HG03442 (cell line): ENCODE measurements around the gene NENF.
"Not testable (repeated sequence)": the region's sequence is repeated elsewhere in the genome, so short reads cannot be mapped to it uniquely, and the experiment has no call there.

ENCODE experiments used
- ATAC-seq: cut with Tn5 transposase; IDR thresholded peaks from one replicate; pipeline ENCODE4 v1.9.1; 2021; ENCODE audit warnings: mild to moderate bottlenecking, moderate library complexity; ENCODE audit not compliant: unreplicated experiment

Gene NENF

DNA sequence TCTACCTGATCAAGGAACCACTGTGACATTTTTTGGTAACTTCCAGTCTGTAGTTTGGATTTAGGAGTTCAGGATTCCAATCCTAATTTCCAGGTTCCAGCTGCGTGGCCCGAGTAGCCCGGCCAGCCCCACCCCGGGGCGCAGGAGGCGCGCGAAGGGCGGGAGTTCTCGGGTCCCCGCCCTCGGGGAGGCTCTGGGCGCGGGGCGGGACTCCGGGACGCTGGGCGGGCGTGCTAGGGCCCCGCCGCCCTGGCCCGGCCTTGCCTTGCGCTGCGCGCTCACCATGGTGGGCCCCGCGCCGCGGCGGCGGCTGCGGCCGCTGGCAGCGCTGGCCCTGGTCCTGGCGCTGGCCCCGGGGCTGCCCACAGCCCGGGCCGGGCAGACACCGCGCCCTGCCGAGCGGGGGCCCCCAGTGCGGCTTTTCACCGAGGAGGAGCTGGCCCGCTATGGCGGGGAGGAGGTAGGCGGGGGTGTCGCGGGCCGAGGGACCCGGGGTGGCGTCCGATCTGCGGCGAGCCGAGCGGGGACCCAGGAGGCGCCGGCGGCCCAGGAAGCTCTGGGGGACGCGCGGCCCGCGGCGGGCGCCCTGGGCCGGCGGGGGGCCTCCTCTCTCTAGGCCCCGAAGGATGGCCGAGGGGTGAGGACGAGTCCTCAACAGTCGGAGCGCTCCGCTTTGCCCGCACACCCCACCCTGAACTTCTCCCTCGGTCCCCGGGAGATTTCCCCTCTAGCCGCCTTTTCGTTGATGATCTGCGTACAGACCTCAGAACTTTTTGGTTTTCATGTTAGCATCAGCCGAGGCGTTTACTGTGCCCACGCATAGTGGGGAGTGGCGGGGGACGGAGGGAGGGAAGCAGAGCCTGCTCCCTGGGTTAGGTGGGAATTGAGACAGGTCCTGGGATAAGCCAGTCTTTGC is at the start of gene NENF:
NENF (plus strand) TSS at position 260 of the 916 bp plus-strand sequence; CDS start at position 284, 24 bp downstream.
- ATAC-seq, result peak; percentile 98

- ATAC-seq, result no peak
These were observed 46.7 kb upstream of the NENF start for GRCh38 chr1:212386029-212386428.

DNA sequence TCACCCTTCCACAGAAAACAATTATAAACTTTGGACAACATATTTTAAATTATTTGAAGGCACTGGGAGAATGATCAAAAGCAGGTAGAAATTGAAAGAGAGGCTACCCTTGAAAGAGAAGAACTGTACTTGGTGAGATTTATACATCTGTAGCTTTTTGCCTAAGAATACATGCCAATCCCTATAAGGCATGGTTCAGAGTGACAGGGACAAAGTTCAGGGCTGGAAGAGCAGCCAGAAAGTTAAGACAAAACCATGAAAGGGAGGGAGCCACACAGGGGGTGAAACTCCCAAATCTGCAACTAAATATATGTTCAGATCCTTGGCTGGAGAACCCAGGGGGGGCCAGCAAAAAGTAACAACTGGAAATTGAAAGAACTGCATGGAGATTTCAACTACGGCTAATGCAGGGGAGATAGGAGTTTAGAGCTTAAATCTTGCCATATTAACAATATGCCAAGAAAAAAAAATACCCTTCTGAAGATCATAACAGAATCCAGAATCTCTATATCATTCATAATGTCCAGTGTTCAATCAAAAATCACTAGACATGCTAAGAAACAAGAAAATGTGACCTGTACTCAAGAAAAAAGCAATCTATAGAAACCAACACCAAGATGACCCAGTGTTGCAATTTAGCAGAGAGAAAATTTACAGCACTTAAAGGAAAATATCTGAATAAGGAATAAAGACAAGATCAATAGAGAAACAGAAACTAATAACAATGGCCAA is 43.6 kb upstream of the NENF start:
- no peak for ATAC-seq

DNA sequence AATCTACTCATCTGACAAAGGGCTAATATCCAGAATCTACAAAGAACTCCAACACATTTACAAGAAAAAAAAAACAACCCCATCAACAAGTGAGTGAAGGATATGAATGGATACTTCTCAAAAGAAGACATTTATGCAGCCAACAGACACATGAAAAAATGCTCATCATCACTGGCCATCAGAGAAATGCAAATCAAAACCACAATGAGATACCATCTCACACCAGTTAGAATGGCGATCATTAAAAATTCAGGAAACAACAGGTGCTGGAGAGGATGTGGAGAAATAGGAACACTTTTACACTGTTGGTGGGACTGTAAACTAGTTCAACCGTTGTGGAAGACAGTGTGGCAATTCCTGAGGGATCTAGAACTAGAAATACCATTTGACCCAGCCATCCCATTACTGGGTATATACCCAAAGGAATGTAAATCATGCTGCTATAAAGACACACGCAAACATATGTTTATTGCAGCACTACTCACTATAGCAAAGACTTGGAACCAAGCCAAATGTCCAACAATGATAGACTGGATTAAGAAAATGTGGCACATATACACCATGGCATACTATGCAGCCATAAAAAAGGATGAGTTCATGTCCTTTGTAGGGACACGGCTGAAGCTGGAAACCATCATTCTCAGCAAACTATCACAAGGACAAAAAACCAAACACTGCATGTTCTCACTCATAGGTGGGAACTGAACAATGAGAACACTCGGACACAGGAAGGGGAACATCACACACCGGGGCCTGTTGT is 36.9 kb upstream of the NENF start:
- not testable (repeated sequence) for ATAC-seq

DNA sequence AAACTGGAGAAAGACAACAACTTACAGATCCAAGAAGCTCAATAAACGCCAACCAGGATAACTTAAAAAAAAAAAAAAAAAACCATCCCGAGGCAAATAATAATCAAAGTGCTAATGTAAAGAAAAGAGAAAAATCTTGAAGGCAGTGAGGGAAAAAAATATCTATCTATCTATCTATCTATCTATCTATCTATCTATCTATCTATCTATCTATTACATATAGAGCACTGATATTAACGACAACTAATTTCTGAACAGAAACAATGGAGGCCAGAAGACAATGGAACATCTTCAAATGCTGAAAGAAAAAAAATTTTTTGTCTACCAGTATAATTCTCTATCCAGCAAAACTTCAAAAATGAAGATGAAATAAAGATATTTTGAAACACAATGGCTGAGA is 36.1 kb upstream of the NENF start:
- ATAC-seq, result no peak

DNA sequence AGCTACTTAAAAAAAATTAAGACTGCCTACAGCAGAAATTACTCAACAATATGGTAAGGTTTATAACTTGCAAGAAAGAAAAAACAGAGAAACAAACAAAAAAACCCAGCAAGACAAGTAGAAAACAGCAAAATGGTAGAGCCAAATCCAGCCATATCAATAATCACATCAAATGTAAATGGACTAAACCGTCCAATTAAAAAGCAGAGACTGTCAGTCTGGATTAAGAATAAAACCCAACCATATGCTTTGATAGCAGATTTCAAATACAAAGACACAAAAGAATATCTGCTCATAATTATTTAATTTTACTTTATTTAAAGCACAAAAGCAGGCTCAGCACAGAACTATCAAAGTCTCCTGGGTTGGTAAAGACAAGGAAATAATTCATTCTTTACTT is 35.5 kb upstream of the NENF start:
- ATAC-seq, result no peak

DNA sequence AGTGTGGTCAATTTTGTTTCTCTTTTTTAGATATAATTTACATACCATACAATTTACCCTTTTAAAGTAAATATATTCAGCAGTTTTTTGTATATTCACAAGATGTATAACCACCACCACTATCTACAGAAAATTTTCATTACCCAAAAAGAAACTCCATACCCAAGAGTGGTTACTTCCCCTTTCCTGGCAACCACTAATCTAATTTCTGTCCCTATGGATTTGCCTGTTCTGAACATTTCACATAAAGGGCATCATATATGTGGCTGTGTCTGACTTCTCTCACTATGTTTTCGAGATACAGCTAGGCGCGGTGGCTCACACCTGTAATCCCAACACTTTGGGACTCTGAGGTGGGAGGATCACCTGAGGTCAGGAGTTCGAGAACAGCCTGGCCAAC is 31.7 kb upstream of the NENF start:
- ATAC-seq, result no peak

DNA sequence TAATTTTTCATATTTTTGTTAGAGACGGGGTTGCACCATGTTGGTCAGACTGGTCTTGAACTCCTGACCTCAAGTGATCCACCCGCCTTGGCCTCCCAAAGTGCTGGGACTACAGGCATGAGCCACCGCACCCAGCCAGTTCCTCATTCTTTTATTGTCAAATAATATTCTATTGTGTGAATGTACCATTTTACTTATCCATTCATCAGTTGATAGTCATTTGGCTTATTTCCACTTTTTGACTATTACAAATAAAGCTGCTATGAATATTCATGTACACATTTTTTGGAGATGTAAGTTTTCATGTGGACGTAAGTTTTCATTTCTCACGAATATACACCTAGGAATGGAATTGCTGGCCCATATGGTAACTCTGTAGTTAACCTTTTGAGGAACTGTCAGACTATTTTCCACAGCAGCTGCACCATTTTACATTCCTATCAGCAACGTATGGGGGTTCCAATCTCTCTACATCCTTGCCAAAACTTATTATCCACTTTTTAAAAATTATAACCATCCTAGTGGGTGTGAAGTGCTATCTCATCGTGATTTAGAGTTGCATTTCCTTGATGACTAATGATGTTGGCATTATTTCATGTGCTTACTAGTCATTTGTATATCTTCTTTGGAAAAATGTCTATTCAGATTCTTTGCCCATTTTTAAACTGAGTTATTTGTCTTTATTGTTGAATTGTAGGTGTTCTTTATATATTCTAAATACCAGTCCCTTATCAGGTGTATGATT is 30.7 kb upstream of the NENF start:
- ATAC-seq, result no peak

DNA sequence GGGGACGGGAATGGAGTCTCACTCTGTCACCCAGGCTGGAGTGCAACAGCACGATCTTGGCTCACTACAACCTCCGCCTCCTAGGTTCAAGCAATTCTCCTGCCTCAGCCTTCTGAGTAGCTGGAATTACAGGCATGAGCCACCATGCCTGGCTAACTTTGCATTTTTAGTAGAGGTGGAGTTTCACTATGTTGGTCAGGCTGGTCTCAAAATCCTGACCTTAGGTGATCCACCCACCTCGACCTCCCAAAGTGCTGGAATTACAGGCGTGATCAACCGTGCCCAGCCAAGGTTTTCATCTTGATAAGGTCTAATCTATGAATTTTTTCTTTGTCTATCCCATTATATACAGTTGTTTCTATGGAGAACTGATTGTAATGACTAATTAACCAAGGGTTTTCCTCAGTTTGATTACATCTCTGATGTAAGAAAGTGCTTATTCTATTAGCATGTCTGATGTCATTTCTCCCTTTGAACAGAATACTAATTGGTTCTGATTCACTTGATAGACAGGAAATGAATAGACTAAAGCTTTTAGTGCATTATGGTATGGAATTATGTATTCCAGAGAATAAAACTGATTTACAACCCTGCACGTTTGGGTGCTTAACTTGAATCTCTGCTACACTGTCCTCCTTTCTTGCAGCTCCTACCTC is 29.9 kb upstream of the NENF start:
- no peak for ATAC-seq

DNA sequence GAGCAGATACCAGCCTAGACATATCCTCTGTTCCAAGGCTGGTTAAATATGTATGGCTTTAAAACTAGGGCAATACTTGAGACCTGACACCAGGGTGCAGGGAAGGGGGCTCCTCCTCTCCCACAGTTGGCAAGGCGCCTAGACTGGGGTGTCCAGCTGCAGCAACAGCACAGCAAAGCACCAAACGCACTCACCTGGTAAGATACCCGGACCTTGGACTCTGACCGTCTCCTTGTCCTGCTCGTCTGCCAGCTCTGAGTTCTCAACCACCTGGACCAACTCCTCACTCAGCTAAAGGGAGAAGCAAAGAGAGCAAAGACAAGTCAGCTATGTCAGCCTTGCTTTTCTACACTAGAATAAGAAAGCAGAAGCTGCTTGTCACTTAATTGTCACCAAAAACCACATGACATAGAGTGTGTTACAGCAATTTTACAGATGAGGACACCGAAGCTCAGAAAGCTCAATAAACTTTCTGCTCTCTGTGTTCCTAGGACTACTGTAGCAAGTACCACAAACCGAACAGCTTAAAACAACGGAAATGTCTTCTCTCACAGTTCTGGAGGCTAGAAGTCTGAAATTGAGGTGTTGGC is 22.4 kb upstream of the NENF start:
- ATAC-seq, result no peak

GRCh38 chr1:212412374-212412773 is 20.3 kb upstream of the NENF start:
- ATAC-seq, result no peak

DNA sequence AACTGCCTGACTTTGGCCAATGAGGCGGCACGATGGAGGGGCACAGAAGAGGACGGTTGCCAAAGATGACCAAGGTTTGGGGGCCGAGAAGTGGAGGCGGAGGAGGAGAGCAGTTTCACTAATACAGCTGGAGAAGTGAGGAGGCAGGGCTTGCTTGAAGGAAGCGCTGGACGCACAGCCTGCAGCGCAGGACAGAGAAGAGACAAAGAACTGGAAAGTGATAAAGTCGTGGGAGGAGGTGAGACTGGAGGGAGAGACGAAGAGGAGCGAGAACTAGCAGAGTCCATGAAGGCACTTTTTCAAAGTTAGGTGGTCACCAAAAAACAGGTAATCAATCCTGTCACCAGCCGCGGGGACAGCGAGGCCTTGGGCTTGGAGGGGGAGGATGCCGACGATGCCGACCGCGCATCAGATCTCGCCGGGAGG is 18.8 kb upstream of the NENF start:
- peak; percentile 3 for ATAC-seq

DNA sequence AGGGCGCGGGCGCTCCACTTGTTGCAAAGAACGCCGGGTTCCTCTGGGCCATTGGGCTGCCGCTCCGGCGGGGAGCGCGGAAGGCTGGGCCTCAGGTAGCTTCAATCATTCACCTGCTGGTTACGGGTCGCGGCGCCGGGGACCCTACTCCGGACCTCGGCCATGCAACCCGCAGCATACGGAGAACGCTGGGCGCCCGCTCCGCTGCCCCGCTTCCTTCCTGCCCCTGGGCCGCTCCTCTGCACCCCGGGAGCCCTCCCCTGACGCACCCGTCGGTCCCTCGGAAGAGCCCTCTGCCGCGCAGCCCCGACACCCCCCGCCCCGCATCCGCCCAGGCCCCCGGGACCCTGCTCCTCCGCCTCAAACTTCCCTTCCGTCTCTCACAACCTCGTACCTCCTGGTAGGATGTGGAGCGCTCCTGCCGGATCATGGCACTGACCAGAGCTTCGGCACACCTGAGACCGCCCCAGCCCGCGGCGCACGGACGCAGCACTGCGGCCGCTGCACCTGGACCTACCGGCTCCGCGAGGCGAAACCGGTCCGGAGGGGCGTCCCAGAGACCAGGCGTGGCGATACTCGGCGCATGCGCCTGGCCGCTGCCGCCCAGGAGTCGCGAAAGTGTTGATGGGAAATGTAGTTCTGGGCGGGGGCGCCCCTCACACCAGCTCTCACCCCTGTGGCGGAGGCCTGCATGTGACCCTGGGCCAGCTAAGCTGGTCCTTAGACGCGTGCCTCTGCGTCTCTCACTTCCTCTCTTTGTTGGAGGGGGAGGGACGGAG is 18.2 kb upstream of the NENF start, which contains the start of gene PACC1:
PACC1 (minus strand) TSS at position 559 of the 779 bp plus-strand sequence; CDS start at position 430, 129 bp downstream.
- peak; percentile 95 for ATAC-seq

GRCh38 chr1:212415107-212415841 is 17.4 kb upstream of the NENF start:
- no peak for ATAC-seq

- no peak for ATAC-seq
These were observed 11.6 kb upstream of the NENF start for GRCh38 chr1:212421165-212421564.

GRCh38 chr1:212423879-212424278 is 8.8 kb upstream of the NENF start:
- ATAC-seq, result no peak

DNA sequence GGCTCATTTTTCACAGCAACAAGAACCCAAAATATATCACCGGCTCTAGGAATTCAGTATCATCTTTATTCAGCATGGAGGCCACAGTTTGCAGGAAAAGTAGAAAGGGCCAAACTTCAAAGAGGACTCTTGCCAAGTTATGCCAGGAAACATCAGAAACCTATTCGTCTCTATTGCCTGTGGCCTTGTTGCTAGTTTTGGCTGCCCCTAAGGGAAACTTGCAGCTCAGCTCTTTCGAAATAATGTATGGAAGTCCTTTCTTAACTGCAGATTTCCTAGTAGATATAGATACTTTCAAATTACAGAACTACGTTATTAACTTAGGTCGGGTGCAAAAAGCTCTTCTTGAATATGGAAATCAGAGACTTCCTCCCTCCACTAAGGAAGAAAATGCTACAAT is 4.2 kb upstream of the NENF start:
- ATAC-seq, result no peak

- no peak for ATAC-seq
These were observed 2.3 kb upstream of the NENF start for GRCh38 chr1:212430416-212430815.
